GM19023 (cell line): ENCODE data around the gene NLRP6.

Experiments
- ATAC-seq: cut with Tn5 transposase; IDR thresholded peaks from one replicate; pipeline ENCODE4 v1.9.1; 2021; ENCODE audit warnings: mild to moderate bottlenecking, moderate library complexity; ENCODE audit not compliant: unreplicated experiment

NLRP6 gene

DNA sequence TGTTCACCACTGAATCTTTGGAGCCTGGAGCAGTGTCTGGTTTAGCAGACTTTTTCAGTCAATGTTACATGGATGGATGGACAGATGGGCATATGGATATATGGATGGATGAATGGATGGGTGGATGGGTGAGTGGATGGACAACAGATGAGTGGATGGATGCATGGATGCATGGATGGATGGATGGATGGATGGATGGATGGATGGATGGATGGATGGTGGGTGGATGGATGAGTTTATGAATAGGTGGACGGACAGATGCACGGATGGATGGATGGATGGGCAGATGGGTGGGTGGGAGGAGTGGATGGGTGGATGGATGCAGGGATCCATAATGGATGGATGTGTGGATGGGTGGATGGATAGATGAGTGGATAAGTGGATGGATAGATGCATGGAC lies 22.4 kb upstream of the NLRP6 start:
- ATAC-seq: no peak

DNA sequence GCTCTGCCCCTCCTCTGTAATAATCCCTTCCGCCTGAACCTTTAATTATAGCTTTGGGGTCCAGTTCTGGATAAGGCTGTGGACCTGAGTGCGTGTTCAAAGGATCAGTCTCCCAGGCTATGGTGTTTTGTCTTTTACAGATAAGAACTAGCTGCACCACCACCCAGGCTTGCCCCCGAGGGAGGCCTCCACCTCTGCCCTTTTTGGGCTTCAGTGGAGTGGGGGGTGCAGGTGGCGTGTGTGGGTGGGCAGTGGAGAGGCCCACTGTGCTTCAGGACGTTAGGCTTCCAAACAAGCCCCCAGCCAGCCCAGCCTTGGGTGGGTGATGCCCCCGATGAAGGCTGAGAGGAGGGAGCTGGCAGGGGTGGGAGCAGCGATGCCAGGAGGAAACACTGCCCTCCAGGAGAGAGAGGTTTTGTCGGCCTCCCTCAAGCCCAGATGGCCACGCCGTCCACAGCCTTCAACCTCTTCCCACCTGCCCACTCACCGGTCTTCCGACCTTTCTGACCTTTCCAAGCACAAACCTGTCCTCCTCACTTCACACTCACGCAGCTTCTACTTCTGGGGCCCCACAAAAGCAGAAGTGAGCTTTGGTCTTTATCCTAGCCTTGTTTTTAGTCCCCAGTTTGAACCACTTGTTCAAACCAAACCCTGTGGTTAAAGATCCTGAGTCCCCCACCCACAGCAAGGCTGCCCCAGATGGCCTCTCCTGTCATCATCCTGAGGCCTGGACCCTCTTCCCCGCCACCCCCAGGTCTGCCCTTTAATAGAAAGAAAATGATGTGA lies 21.1 kb upstream of the NLRP6 start:
- ATAC-seq: no peak

DNA sequence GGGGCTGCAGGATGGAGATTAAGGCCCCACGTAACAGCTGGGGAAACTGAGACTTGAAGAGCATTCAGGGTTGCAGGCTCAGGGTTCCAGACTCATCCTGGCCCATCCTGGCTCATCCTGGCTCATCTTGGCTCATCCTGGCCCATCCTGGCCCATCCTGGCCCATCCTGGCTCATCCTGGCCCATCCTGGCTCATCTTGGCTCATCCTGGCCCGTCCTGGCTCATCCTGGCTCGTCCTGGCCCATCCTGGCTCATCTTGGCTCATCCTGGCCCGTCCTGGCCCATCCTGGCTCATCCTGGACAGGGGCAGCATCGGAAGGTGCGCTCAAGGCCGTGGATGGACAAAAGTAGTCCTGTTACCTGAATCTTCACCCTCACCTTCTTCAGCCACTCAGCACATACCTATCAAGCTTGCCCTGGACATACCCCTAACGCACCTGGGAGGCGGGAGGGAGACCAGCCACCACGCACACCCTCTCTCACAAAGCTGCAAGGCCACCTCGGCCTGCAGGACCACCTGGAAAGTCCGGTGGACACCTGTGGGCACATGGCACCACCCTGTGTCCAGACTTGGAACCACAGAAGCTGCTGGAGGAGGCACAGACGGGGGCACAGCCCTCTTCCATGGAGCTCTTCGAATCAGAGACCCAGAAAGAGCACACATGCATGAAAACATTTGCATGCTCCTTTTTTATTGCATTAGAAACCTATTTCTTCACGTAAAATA lies 20.3 kb upstream of the NLRP6 start:
- ATAC-seq: no peak

DNA sequence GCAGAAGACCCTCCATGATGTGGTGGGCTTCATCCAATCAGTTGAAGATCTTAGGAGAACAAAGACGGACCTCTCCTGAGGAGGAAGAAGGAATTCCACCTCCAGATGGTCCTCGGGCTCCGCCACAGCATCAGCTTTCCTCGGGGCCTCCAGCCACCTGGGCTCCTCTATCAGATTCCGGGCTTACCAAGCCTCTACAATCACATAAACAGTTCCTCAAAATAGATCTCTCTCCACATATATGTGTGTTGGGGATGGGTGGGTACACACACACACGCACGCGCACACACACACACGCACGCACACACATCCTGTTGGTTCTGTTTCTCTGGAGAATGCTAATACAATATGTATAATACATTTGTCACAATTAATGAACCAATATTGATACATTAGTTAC lies 18.8 kb upstream of the NLRP6 start:
- no peak for ATAC-seq

DNA sequence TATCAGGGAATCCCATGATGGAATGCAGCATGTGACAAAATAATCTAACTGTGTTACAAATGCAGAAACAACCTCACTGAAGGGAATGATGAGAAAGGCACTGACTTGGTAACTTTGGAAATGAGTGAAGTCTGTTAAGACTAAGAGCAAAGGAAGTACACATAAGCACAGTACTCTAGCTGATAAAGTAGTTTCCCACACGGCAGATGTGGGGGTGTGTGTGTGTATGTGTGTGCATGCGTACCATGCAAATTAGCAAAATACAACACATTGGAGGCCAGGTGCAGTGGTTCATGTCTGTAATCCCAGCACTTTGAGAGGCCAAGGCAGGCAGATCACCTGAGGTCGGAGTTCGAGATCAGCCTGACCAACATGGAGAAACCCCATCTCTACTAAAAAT lies 16.6 kb upstream of the NLRP6 start:
- no peak for ATAC-seq

DNA sequence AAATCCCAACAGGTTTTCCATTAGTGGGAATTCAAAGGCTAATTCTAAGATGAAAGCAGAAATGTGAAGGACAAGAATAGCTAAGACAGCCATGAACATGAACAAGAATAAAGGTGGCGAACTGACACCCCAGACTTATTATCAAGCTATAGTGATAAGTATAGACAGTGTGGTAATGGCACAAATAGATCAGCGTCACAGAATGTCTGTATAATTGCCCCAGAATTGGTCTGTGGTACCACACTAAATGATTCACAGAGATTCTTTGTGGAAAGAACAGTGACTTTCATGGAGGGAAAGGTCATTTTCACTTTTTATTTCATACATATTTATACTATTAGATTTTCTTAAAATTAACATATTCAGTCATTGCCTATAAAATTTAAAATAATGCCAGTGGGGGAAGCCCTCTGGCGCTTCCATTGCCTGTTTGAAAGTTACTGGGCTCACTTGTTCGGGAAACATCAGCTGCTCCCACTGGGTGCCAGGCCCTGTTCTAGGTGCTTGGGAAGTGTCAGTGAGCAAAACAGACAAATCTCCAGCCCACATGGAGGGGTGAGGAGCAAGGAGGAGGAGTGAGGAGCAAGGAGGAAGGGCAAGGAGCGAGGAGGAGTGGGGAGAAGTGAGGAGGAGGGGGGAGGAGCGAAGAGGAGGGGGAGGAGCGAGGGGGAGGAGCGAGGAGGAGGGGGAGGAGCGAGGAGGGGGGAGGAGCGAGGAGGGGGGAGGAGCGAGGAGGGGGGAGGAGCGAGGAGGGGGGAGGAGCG lies 11.3 kb upstream of the NLRP6 start:
- ATAC-seq: no peak

DNA sequence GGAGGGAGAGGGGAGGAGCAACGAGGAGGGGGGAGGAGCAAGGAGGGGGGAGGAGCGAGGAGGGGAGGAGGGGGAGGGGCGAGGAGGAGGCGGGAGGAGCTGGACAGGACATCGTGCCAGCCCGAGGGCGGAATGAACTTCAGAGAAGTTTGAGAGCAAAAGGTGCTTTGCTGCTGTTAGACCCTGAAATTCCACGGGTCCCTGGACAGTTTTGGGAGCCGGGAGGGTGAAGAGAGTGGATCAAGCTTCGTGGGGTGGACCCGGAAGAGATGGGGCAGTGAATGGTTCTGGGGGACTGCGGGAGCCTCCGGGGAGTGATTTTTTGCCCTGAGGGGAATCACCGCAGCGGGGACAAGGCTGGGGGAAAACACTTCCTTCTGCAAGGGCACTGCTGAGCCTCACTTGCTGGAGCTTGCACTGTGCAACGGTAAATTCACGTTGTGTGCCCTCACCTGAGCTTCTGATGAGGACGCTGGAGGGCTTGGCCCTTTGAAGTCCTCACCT lies 10.7 kb upstream of the NLRP6 start:
- no peak for ATAC-seq

DNA sequence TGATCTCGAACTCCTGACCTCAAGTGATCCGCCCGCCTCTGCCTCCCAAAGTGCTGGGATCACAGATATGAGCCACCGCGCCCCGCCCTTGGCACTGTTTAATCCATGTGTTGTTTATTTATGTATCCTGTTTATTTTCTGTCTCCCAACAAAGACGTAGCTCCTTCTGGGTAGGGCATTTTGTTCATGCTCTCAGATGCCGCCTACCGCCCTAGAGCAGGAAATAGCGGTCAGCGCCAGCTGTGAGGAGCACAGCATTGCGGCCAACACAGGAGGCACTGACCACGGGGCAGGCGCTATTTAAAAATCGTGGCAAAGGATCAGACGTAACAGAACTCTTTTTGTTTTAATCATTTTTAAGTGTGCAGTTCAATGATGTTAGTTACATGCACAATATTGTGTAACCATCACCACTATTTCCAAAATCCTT lies 9.5 kb upstream of the NLRP6 start:
- peak; percentile 60 for ATAC-seq

DNA sequence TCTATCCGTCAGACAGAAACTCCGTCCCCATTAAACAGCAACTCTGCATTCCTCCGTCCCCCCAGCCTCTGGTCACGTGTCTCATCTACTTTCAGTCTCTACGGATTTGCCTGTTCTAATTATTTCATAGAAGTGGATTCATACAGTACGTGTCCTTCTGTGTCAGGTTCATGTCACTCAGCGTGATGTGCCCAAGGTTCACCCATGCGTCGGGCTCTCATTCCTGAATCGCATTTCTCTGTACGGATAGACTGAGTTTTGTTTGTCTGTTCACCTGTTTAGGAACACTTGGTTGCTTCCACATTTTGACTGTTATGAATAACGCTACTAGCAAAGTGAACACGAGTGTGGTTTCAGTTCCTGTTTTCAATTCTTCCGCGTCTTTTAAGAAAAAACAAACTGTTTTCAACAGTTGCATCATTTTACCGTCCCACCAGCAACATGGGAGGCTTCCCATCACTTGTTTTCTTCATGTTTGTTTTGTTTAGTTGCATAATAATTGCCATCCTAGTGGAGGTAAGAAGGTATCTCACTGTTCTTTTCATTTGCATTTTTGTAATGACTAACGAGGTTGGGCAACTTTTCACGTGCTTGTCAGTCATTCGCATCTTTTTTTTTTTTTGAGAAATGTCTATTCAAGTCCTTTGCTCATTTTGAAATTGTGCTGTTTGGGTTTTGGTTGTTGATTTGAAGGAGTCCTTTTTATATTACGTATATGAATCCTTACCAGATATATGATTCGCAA lies 8.9 kb upstream of the NLRP6 start:
- ATAC-seq: peak; percentile 65

DNA sequence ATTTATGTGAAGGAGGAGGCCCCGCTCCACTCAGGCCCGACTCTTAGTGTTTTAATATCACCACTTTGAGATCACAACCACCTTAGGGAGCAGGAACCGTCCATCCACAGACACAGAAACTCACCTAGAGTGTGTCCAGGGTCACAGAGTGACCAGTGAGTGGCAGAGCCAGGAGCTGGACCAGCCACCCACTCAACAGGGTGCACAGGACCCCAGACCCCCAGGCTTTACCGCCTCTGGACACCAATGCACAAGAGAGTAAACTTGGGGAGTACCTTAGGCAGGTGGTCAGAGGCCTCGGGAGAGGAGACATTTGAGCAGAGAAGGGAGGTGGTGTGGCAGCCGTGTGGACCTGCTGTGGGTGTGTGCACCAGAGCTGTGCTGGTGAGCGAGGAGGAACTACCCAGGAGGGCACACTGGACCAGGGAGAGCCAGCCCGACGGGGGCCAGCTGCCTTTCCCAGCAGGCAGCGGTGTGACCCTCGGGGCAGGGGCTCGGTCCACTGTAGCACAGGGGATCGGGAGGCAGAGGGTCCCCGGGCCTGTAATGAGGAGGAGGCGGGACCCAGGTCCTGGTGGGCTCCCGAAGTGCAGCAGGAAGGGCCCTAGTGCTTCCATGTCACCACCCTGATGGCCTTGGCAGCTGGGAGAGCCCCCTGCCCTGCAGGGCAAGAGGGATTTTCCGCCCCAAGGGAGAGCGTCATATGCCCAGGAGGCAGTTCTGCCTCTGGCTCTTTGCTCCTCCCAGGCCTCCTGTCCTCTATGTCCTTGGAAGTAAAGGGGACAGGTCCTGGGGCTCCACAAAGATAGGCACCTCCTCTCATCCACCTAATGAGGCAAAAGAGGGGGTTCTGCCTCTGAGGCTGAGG lies 7.5 kb upstream of the NLRP6 start:
- no peak for ATAC-seq

DNA sequence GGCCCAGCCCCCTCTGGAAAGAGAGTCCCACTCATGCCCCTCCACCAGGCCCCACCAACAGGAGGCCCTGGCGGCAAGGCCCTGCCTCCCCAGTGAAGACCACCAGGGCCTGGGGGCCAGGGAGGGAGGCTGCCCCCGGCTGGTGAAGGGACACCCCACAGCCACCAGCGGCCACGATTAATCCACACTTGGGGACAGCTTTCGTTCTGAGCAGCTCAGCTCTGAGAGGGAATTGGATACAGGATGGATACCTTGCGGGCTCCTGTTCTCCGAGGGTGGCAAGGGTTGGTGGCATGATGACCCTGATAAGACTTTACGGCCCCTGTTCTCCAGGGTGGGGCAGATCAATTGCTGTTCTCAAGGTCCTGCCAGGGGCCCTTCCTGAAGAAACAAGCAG lies 6.9 kb upstream of the NLRP6 start:
- no peak for ATAC-seq

DNA sequence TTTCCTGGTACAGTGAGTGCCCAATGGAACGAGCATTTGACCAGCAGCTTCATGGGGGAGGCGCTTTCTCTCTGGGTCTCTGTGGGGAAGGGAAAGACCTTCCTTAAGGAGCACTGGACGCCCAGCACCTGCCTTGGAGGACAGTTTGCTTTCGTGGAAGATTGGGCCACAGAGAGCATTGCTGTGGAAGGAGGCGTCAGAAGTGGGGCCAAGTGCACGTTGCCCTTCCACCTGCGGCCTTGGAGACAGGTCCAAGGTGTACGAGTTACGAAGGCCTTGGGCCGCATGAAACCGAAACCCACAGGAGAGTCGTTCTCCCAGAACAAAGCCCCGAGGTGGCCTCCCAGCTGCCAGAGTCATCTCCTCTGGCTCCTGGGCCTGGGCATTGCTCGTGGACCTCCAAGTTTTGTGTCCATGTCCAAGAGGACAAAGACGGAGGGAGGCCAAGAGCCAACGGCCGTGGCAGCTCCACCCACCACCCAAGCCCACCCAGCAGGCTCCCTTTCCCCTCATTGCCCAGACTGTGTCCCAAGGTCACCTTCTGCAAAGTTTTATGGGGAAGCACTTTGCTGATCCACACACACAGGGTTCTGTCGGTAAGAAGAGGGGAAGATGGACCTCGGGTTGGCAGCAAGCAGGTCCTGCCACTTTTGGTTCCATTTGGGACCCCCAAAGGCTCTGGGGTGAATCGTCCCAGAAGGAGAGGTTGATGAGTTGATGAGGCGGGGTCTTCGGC lies 5.8 kb upstream of the NLRP6 start:
- no peak for ATAC-seq

DNA sequence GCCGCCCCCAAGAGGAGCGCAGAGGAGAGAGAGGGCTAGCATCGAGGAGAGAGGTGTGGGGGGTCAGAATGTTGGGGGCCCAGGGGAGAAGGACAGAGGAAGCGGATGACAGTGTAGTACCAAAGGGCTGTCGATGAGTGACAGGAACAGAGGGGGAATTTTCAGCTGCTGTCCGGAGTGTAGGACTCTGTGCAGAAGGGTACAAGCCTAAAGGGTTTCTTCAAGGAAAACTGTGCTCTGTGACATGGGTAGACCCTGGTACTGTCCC lies 5.3 kb upstream of the NLRP6 start:
- no peak for ATAC-seq

DNA sequence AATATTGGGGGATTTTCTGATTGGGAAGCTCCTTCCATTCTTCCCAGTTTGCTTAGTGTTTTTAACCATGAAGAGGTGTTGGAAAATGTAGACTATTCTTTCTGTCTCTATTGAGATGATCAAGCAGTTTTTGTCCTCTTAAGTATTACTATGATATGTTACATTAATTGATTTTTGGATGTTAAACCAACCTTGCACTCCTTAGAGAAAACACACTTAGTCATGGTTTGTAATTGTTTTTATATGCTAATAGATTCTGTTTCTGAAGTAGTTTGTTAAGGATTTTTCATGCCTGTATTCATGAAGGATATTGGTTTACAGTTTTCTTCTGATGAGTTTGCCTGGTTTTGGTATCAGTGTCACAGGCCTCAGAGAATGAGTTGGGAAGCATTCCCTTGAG lies 2.0 kb upstream of the NLRP6 start:
- ATAC-seq: no peak

DNA sequence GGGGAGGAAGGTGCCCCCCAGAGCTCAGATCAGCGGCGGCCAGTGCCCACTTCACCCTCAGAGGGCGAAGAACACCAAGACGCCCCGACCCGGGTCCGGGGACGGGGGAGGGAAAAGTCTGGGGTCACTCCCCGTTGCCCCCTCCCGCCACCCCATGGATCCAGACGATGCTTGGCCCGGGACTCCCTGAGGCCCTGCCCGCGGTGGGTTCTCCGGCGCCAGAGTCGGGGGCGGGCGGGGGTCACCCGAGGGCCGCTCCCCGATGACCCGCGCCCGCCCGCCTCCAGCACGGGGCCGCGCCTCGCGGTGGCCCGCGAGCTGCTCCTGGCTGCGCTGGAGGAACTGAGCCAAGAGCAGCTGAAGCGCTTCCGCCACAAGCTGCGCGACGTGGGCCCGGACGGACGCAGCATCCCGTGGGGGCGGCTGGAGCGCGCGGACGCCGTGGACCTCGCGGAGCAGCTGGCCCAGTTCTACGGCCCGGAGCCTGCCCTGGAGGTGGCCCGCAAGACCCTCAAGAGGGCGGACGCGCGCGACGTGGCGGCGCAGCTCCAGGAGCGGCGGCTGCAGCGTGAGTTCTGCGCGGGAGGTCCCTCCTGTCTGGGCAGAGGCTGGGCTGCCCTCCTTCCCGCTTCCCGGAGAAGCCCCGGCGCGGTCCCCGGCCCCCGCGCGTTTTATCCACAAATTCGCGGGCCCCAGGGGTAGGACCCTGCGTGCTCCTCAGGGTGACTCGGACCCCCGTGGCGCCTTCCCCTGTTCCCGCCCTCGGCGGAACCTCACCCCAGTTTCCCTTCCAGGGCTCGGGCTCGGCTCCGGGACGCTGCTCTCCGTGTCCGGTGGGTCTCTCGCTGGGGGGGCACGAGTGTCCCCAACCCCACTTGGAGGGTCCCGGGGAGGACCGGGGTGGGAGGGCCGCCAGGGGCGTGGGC lies 1.1 kb downstream of the NLRP6 start:
- no peak for ATAC-seq

DNA sequence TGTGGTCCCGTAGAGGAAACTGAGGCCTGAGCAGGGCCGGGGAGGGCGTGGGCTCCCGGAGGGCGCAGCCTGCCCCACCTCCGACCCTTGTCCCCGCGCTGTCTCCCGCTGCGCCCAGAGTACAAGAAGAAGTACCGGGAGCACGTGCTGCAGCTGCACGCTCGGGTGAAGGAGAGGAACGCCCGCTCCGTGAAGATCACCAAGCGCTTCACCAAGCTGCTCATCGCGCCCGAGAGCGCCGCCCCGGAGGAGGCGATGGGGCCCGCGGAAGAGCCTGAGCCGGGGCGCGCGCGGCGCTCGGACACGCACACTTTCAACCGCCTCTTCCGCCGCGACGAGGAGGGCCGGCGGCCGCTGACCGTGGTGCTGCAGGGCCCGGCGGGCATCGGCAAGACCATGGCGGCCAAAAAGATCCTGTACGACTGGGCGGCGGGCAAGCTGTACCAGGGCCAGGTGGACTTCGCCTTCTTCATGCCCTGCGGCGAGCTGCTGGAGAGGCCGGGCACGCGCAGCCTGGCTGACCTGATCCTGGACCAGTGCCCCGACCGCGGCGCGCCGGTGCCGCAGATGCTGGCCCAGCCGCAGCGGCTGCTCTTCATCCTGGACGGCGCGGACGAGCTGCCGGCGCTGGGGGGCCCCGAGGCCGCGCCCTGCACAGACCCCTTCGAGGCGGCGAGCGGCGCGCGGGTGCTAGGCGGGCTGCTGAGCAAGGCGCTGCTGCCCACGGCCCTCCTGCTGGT lies 1.9 kb downstream of the NLRP6 start:
- ATAC-seq: no peak

DNA sequence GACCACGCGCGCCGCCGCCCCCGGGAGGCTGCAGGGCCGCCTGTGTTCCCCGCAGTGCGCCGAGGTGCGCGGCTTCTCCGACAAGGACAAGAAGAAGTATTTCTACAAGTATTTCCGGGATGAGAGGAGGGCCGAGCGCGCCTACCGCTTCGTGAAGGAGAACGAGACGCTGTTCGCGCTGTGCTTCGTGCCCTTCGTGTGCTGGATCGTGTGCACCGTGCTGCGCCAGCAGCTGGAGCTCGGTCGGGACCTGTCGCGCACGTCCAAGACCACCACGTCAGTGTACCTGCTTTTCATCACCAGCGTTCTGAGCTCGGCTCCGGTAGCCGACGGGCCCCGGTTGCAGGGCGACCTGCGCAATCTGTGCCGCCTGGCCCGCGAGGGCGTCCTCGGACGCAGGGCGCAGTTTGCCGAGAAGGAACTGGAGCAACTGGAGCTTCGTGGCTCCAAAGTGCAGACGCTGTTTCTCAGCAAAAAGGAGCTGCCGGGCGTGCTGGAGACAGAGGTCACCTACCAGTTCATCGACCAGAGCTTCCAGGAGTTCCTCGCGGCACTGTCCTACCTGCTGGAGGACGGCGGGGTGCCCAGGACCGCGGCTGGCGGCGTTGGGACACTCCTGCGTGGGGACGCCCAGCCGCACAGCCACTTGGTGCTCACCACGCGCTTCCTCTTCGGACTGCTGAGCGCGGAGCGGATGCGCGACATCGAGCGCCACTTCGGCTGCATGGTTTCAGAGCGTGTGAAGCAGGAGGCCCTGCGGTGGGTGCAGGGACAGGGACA lies 2.7 kb downstream of the NLRP6 start:
- ATAC-seq: no peak
